Measurements from ENCODE around the gene ARID3A. TPM values are rescaled to one million over a fixed set of nuclear protein-coding genes. Genes with fewer than 3 reads are reported as not detected.

Gene ARID3A
- polyA plus RNA-seq, 3 donors: 16.2 to 18.9 (median 17.1) TPM

Other genes with a start within 250 kb of the ARID3A start
- 10 to 100 TPM; 15.1 to 16.2 (median 16.2) TPM for gene FSTL3, start 249.6 kb upstream of the ARID3A start, polyA plus RNA-seq (ENCODE audit: insufficient read length in 3 of 3)
- gene PRSS57, start 230.6 kb upstream of the ARID3A start, polyA plus RNA-seq (ENCODE audit: insufficient read length in 3 of 3): under 1 TPM; 0.13 to 0.19 (median 0.15) TPM
- gene PALM, start 217.1 kb upstream of the ARID3A start, polyA plus RNA-seq (ENCODE audit: insufficient read length in 3 of 3): 10 to 100 TPM; 62.7 to 78.6 (median 77.9) TPM
- gene MISP, start 174.9 kb upstream of the ARID3A start, polyA plus RNA-seq (ENCODE audit: insufficient read length in 3 of 3): 1 to 10 TPM; 6.4 to 7.6 (median 6.5) TPM
- gene PTBP1, start 128.6 kb upstream of the ARID3A start, polyA plus RNA-seq (ENCODE audit: insufficient read length in 3 of 3): 100 to 1,000 TPM; 356 to 395 (median 364) TPM
- gene PLPPR3, start 104.1 kb upstream of the ARID3A start, polyA plus RNA-seq (ENCODE audit: insufficient read length in 3 of 3): 10 to 100 TPM in 2 of 3 donors, 1 to 10 TPM in 1; 9.5 to 12.3 (median 11.1) TPM
- gene AZU1, start 98.2 kb upstream of the ARID3A start, polyA plus RNA-seq (ENCODE audit: insufficient read length in 3 of 3): 1 to 10 TPM in 1 of 3 donors, under 1 TPM in 2; 0.31 to 1.1 (median 0.83) TPM
- gene PRTN3, start 85.0 kb upstream of the ARID3A start, polyA plus RNA-seq (ENCODE audit: insufficient read length in 3 of 3): 1 to 10 TPM in 1 of 3 donors, under 1 TPM in 2; 0.32 to 1.6 (median 0.78) TPM
- under 1 TPM in 2 of 3 donors, not detected in 1; 0.29 to 0.51 TPM for gene ELANE, start 73.7 kb upstream of the ARID3A start, polyA plus RNA-seq (ENCODE audit: insufficient read length in 3 of 3)
- 1 to 10 TPM; 1.4 to 2.0 (median 2.0) TPM for gene CFD, start 66.4 kb upstream of the ARID3A start, polyA plus RNA-seq (ENCODE audit: insufficient read length in 3 of 3)
- gene MED16, start 32.8 kb upstream of the ARID3A start, polyA plus RNA-seq (ENCODE audit: insufficient read length in 3 of 3): 10 to 100 TPM; 41.8 to 54.4 (median 43.9) TPM
- not detected for gene RNU6-9, start 32.6 kb upstream of the ARID3A start, polyA plus RNA-seq (ENCODE audit: insufficient read length in 3 of 3)
- 10 to 100 TPM; 32.0 to 37.7 (median 34.1) TPM for gene R3HDM4, start 12.8 kb upstream of the ARID3A start, polyA plus RNA-seq (ENCODE audit: insufficient read length in 3 of 3)
- gene KISS1R, start 8.7 kb upstream of the ARID3A start, polyA plus RNA-seq (ENCODE audit: insufficient read length in 3 of 3): under 1 TPM; 0.19 to 0.67 (median 0.43) TPM
- 10 to 100 TPM; 31.1 to 34.6 (median 34.3) TPM for gene WDR18, start 58.3 kb downstream of the ARID3A start, polyA plus RNA-seq (ENCODE audit: insufficient read length in 3 of 3)
- under 1 TPM; 0.37 to 0.38 (median 0.37) TPM for gene GRIN3B, start 74.4 kb downstream of the ARID3A start, polyA plus RNA-seq (ENCODE audit: insufficient read length in 3 of 3)
- 100 to 1,000 TPM in 1 of 3 donors, 10 to 100 TPM in 2; 86.9 to 103 (median 93.5) TPM for gene TMEM259, start 95.1 kb downstream of the ARID3A start, polyA plus RNA-seq (ENCODE audit: insufficient read length in 3 of 3)
- gene RNU6-2, start 95.5 kb downstream of the ARID3A start, polyA plus RNA-seq (ENCODE audit: insufficient read length in 3 of 3): not detected
- 100 to 1,000 TPM; 151 to 175 (median 158) TPM for gene CNN2, start 100.6 kb downstream of the ARID3A start, polyA plus RNA-seq (ENCODE audit: insufficient read length in 3 of 3)
- 1 to 10 TPM; 6.1 to 6.6 (median 6.5) TPM for gene ABCA7, start 114.1 kb downstream of the ARID3A start, polyA plus RNA-seq (ENCODE audit: insufficient read length in 3 of 3)
- gene ARHGAP45, start 141.1 kb downstream of the ARID3A start, polyA plus RNA-seq (ENCODE audit: insufficient read length in 3 of 3): 10 to 100 TPM in 1 of 3 donors, 1 to 10 TPM in 2; 7.2 to 10.6 (median 9.1) TPM
- 100 to 1,000 TPM; 128 to 161 (median 143) TPM for gene POLR2E, start 169.3 kb downstream of the ARID3A start, polyA plus RNA-seq (ENCODE audit: insufficient read length in 3 of 3)
- gene GPX4, start 178.0 kb downstream of the ARID3A start, polyA plus RNA-seq (ENCODE audit: insufficient read length in 3 of 3): 100 to 1,000 TPM; 211 to 268 (median 248) TPM
- 10 to 100 TPM; 13.4 to 15.6 (median 14.6) TPM for gene SBNO2, start 248.2 kb downstream of the ARID3A start, polyA plus RNA-seq (ENCODE audit: insufficient read length in 3 of 3)